CD4-positive, alpha-beta T cell treated with Interleukin-6 for 4 hours (primary cell): ENCODE results near the gene MEAK7.
"Not testable (repeated sequence)": the region's sequence is repeated elsewhere in the genome, so short reads cannot be mapped to it uniquely, and the experiment has no call there.

Experiments
- DNase-seq: peaks from one replicate; pipeline ENCODE4 v3.0.0-alpha.2; 2020; ENCODE audit warnings: mixed read lengths

MEAK7 gene

DNA sequence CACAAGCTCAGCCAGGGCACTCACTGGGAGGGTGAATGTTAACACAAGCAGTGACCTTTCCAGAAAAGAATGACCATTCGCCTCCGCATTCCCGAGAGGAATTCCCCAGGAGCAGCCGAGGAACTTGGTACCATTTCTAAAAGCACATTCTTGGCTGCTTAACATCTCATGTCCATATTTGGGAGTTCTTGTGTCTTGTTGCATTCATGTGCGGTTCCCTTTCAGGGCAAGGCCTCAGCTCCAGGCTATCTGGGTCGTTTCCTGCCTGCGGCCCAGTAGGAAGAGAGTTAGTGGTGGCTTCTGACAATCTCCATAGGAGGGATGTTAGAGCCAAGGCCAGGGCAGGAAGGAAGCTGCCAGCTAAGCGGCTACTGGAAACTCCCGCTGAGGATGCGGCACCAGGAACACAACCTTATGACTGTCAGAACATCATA lies 27.8 kb upstream of the MEAK7 start:
- no peak for DNase-seq

DNA sequence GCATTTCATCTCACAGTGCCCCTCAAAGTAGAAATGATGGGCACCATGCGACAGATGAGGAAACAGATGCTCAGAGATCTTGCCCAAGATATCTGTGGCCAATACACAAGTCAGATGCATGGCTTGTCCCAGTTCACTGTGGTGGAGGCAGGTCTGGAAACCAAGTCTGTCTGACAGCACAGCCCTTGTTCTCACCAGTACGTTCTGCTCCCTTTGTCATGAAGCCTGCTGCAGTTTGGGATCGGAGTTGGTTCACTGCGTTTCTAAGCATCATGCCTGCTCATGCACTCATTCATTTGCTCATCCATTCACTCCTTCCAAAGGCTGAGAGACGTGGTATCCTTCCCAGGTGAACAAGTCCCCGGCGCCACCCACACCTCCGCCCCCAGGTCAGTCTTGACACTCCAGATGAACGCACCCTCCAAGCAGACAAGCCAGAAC lies 27.2 kb upstream of the MEAK7 start:
- DNase-seq, result no peak

DNA sequence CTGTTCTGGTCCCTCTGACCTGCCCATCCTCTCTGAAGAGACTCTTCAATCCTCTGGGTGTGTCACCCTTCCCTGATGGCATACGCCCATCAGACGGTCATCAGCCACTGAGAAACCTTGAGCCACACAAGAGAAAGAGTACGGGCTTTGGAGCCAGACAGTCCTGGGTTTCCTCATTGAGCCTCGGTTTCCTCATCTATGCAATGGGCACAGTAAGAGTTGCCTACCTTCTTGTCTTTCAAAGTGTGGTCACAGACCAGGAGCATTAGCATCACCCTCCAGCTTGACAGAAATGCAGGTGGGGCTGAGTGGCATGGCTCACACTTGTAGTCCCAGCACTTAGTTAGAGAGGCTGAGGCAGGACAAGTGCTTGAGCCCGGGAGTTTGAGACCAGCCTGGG lies 26.1 kb upstream of the MEAK7 start:
- DNase-seq, result no peak

DNA sequence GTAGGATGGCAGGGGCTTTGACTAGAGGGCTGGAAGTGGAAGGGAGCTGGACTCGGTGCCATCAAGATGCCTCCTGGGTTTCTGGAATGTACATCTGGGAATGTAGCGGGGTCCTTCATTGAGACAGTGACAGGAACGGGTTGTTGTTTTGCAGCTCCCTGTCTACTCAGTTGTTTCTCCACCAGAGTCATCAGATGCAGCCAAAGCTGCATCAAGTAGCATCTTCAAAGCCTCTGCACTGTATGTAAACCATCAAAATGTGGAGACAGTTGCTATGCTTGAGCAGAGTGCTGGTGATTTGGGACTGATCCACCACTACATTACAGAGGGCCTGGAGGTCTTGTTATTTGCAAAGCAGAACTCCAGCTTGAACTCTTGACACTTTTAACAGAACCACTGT lies 25.1 kb upstream of the MEAK7 start:
- DNase-seq, result no peak

- DNase-seq, result no peak
Measured at GRCh38 chr16:84528322-84528721, 23.9 kb upstream of the MEAK7 start.

DNA sequence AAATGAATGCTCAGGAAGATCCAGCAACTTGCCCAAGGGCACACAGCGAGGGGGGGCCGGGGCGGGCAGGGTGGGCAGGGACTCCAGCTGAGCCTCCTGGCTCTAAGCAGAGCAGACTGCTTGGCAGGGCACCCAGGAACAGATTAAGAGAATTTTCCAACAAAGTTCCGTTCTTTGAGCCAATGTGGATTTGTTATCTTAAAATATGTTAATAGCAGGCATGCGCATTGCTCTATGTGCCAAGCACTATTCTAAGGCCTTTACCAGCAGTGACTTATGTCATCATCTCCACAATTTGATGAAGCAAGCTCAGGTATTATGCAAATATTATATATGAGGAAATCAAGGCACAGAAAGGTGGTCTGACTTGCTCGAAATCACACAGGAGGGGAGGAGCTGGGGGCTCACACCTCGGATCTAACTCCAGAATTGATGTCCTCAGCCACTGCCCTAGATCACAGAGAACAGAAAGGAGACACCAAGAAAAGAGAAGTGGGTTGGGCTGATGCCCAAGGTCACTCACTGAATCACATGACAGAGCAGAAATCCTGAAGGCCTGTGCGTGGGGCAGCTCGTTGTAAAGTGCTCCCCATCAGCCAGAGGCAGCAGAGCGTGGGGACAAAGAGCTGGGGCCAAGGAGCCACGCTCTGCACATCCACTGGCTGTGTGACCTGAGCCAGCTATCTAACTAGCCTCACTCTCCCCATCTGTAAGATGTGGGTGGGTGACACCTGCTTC lies 23.2 kb upstream of the MEAK7 start:
- DNase-seq, result no peak

DNA sequence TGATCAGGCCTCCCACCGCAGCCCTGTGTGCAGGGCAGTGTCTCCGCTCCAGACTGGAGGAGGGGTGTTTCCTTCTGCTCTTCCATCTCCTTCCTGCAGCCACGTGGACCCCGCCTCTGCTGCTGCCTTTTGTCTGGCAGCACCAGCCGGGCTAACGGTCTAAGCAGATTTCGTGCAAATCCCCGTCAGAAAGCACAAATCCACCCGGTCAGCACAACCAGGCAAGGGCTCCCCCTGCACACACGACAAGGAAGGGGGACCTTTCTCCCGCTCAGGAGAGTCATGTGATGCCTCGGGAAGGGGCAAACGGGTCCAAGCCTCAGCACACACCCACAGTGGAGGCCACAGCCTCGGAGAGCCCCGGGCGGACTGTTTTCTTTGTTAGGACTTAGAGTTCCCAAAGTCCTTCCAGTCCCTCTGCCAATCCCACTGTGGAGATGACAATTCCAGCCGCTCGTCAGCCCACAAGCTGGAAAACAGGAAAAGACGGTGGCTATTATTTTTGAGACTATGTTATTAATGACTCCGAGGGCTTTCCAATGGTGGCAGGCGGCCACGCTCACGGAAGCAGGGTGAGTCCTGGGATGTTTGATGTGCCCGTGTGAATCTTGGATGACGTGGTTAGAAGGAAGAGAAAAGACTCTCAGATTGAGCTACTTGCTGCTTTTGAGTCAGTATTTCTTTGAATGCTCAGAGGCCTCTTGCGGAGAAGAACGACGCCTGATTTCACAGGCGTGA lies 22.5 kb upstream of the MEAK7 start:
- no peak for DNase-seq

DNA sequence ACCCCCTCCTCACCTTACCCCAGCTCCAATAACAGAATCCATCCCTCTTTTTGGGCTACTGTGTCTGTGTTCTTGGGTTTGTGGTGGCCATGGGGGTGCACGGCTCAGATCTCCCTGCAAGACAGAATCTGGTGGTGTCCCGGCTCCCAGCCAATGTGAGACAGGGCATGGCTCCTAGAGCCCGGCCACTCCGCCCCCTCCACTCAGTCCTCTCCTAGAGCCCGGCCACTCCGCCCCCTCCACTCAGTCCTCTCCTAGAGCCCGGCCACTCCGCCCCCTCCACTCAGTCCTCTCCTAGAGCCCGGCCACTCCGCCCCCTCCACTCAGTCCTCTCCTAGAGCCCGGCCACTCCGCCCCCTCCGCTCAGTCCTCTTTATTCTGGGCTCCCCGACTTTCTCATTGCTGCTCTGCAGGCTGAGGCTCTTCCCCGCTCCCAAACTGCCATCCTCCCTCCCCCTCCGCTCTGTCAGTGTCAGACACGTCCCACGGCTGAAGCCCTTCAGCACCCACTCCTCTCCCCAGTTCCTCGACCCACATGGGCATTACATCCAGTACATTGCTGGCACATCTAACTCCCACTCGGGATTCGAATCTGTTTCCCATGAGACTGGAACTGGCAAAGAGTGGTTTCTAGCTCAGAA lies 20.6 kb upstream of the MEAK7 start:
- DNase-seq, result not testable (repeated sequence)

DNA sequence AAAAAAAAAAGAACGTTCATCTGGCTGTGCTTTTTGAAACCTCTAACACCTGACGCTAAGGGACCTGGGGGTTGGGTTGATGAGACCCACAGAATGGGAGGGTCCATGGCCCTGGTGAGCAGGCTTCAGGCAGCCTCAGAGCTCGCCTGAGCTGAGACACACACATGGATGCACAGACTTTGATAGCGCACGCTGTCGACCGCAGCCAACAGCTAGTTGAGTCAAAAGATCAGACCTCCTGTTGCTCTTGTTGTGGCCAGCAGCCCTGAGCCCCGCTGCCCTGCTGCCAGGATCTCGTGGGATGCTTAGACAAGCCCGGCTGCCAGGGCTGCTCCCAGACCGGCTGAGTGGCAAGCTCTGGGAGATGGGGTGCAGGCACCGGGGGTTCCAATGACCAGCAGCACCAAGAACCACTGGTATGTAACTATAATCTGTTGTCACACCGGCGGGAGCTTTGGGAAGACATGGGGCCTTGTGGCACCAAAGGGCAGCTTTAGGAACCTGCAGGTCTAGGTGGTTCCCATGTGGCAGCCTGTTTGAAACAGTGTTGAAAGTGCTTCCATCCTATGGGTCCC lies 20.0 kb upstream of the MEAK7 start:
- DNase-seq, result no peak

DNA sequence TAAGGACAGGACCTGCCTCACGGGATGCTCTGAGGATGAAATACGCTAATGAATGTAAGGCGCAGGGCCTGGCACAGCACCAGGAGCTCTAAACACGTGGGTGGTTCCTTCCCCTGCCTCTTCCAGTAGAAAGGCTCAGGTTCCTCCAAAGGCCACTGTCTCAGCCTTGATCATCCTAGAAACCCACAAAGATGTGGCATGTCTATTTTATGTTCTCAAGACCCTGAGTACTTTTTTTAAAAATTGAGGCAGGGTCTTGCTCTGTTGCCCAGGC lies 17.0 kb upstream of the MEAK7 start:
- DNase-seq, result no peak

GRCh38 chr16:84520725-84521496 lies 16.5 kb upstream of the MEAK7 start:
- no peak for DNase-seq

GRCh38 chr16:84519855-84520254 lies 15.4 kb upstream of the MEAK7 start:
- no peak for DNase-seq

- DNase-seq, result peak; percentile 77
Measured at GRCh38 chr16:84518804-84519341, 14.4 kb upstream of the MEAK7 start.

GRCh38 chr16:84518220-84518619 lies 13.8 kb upstream of the MEAK7 start:
- DNase-seq, result not testable (repeated sequence)

GRCh38 chr16:84517366-84517765 lies 12.9 kb upstream of the MEAK7 start:
- no peak for DNase-seq

GRCh38 chr16:84514874-84515835 lies 10.7 kb upstream of the MEAK7 start:
- peak; percentile 90 for DNase-seq

GRCh38 chr16:84514295-84514873 lies 9.9 kb upstream of the MEAK7 start:
- DNase-seq, result no peak

DNA sequence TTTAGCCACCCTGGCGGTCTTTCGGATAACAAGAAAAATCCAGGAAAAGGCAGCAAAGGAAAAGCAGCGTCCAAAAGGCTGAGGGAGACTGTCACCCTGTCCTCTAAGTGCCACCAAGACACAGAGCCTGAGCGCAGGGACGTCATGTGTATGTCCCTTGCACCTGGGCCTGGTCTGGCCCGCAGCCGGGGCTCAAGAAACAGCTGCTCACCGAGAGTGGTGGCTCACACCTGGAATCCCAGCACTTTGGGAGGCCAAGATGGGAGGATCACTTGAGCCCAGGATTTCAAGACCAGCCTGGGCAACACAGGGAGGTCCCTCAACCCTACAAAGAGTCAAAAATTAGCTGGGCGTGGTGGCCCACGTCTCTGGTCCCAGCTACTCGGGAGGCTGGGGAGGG lies 9.2 kb upstream of the MEAK7 start:
- no peak for DNase-seq

DNA sequence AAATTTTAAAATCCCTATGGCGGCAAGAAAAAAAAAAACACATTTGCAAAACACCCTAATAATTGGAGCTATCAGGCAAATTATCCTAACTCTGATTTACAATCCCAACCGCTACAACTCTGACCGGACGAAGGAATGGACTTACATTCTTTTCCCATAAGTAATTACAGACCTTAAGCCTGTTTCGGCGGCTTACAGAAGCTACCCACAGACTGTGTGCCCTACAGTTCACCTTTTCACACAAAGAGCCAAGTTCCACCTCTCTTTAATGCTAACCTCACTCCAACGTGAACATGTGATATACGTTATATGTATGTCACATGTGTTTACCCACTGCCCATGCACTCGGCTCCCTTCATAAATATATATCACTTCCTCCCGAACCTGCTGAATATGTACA lies 8.7 kb upstream of the MEAK7 start:
- no peak for DNase-seq

GRCh38 chr16:84511831-84512230 lies 7.4 kb upstream of the MEAK7 start:
- DNase-seq, result no peak

DNA sequence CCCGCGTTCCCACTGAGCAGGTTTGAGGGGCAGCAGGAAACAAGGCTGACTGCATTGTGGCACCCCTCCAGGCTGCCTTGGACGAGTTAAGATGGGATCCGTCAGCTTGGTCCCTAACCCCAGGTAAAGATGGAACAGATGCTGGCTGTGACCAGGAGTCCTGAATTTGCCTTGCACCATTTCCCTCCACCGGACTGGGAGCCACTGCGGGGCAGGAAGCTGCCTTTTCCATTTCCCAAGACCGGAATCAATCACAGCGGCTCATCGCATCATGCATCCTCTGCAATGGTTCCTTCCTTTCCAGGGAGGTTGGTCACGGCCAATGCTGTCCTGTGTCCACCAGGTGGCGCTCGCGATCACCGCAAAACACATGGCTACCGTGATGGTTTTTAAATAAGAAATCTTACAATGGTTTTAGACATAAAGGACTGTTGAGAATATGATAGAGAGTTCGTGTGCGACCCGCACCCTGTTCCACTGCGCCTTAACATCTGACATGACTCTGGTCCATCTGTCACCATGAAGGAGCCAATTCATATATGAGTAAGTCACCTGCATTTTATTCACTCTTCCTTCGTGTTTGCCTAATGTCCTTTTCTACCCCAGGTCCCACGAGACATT lies 6.8 kb upstream of the MEAK7 start:
- peak; percentile 93 for DNase-seq
